Prostate gland (tissue), 2 donors: ENCODE measurements around the gene URGCP.

ENCODE experiments used
- POLR2A ChIP-seq: fragments of 450-650 bp; IDR thresholded peaks from one replicate; pipeline ENCODE4 v1.6.1; 2016; ENCODE audit warnings: antibody characterized with exemption, mild to moderate bottlenecking
- POLR2AphosphoS5 ChIP-seq: sonication (generic); formaldehyde crosslinking; IDR thresholded peaks from one replicate; pipeline ENCODE4 v1.6.1; 2017; ENCODE audit warnings: antibody characterized with exemption
- TF ChIP-seq, protein P1 (sequence below), 4 experiments: fragments of 200-600 bp in 2 of 4; fragments of 450-650 bp in 2 of 4; sonication (generic) in 2 of 4; IDR thresholded peaks; 1 replicate in 3 of 4; 2 replicates in 1 of 4; pipeline ENCODE4 v1.5.1; 2016 to 2019; ENCODE audit warnings: antibody characterized with exemption in 4 of 4, mild to moderate bottlenecking in 2 of 4, moderate library complexity in 2 of 4

DNA sequence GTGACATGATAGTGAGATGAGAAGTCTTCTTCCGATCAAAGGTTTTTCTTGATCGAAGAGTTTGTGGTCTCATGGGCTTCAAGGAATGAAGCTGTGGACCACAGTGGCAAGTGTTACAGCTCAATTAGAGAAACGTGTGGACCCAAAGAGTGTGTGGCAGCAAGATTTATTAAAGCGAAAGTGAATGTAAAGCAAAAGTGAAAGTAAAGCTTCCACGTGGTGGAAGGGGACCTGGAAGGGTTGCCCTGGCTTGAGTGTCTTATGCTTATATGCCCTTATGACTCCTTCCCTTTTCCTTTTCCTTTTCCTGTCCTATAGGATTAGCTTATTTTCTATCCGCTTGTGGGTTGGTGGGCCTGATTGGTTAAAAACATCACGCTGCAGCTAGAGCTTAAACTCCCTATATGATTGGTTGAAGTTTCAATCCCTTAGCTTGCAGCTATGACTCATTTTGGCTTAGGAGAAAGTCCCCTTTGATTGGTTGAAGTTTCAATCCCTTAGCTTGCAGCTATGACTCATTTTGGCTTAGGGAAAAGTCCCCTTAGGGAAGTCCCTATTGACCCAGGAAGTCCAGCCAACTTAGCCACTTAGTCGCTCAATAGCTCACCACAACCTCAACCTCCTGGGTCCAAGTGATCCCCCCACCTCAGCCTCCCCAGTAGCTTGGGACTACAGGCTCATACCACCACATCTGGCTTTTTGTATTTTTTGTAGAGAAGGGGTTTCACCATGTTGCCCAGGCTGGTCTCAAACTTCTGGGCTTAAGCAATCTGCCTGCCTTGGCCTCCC is 71.7 kb downstream of the URGCP start:
- TF ChIP-seq POLR2AphosphoS5: no peak
- TF ChIP-seq, protein P1, sequence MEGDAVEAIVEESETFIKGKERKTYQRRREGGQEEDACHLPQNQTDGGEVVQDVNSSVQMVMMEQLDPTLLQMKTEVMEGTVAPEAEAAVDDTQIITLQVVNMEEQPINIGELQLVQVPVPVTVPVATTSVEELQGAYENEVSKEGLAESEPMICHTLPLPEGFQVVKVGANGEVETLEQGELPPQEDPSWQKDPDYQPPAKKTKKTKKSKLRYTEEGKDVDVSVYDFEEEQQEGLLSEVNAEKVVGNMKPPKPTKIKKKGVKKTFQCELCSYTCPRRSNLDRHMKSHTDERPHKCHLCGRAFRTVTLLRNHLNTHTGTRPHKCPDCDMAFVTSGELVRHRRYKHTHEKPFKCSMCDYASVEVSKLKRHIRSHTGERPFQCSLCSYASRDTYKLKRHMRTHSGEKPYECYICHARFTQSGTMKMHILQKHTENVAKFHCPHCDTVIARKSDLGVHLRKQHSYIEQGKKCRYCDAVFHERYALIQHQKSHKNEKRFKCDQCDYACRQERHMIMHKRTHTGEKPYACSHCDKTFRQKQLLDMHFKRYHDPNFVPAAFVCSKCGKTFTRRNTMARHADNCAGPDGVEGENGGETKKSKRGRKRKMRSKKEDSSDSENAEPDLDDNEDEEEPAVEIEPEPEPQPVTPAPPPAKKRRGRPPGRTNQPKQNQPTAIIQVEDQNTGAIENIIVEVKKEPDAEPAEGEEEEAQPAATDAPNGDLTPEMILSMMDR (IDR thresholded peaks at IDR 0.05): no peak
- no peak for TF ChIP-seq POLR2A
